ENCODE results near the gene MSH3.

The MSH3 gene

DNA sequence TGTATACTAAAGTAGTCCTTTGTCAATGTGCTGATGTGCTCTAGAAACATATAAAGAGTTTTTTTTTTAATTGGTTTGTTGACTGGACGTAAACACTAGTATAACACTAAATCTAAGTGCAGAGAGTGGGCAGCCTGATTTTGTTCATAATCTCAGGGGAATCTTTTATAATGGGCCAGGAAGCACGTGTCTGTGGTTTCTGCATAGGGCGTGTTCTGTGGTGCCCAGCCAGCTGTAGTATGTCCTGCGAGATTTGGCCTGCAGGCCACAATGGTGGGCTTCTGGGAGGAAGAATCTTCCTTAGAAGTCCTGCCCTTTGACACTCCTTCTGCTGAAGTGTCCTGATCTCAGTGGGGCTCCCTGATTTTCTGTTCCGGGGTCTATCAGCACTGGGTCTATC, 49.3 kb downstream of the MSH3 start:
- H3K4me1 ChIP-seq (ENCODE audit: control insufficient read depth, insufficient read depth, low read length, poor library complexity, severe bottlenecking), result no peaks in the 10 kb centered on the region
- H3K9me3 ChIP-seq (ENCODE audit: control insufficient read depth, low read length), result no peaks in the 10 kb centered on the region
- H3K4me3 ChIP-seq (ENCODE audit: insufficient read depth, low read depth, low read length, poor library complexity, severe bottlenecking), result no peak overlapping the region
- no peak for DNase-seq
- H3K27me3 ChIP-seq (replicated peaks; ENCODE audit: control insufficient read depth, insufficient read depth, low read length, poor library complexity, severe bottlenecking), result no peaks in the 10 kb centered on the region
- no peak overlapping the region for H3K27ac ChIP-seq (ENCODE audit: insufficient read depth, low read length, poor library complexity, severe bottlenecking)
- H3K36me3 ChIP-seq (ENCODE audit: control insufficient read depth, insufficient read depth, low read length), result peaks cover 3% of the 10 kb centered on the region

DNA sequence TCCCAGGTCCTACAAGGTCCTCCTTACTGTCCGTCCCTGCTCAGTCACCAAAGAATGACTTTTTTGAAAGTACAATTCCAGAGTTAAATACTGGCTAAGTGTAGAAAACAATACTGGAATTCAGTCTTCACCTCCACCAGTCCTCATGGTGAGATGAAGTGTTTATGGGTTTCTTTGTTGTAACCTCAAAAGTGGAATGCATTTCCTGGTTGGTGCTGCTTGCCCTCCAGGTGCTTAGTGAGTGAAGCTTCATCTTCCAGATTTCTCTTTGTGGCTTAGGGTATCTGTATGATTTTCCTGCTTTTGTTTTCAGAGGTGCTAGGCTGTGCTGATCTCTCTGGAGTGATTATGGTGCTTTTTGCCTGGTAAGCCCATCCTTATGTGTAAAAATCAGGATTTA, 49.8 kb downstream of the MSH3 start:
- DNase-seq, result no peak
- Histone ChIP-seq H3K27ac (ENCODE audit: insufficient read depth, low read length, poor library complexity, severe bottlenecking) (no peak overlapping the region), H3K27me3 (replicated peaks; ENCODE audit: control insufficient read depth, insufficient read depth, low read length, poor library complexity, severe bottlenecking) (no peaks in the 10 kb centered on the region), H3K4me3 (ENCODE audit: insufficient read depth, low read depth, low read length, poor library complexity, severe bottlenecking) (no peak overlapping the region), H3K9me3 (ENCODE audit: control insufficient read depth, low read length) (no peaks in the 10 kb centered on the region), H3K36me3 (ENCODE audit: control insufficient read depth, insufficient read depth, low read length) (peaks cover 3% of the 10 kb centered on the region), H3K4me1 (ENCODE audit: control insufficient read depth, insufficient read depth, low read length, poor library complexity, severe bottlenecking) (no peaks in the 10 kb centered on the region)

DNA sequence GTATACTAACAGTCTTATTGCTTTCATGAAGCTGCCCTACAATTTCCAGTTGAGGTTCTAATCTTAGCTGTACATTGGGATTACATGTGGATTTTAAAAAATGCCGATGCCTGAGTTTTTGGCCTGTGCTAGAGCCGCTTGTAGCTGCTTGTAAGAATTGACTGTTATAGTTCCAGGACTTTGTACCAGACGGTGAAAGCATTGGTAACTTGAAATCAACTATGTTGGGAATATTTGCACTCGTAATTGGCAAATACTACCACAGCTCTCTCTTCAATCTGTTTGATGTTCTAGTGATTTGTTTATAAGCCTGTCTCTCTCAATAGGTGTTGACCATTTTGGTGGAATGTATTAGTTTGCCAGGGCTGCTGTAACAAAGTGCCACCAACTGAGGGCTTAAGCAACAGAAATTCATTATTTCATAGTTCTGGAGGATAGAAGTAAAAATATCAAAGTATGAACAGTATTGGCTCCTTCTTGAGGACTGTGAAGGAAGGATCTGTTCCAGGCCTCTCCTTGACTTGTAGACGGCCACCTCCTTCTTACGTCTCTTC, 50.8 kb downstream of the MSH3 start:
- Histone ChIP-seq H3K9me3 (ENCODE audit: control insufficient read depth, low read length) (no peaks in the 10 kb centered on the region), H3K4me1 (ENCODE audit: control insufficient read depth, insufficient read depth, low read length, poor library complexity, severe bottlenecking) (no peaks in the 10 kb centered on the region), H3K4me3 (ENCODE audit: insufficient read depth, low read depth, low read length, poor library complexity, severe bottlenecking) (no peak overlapping the region), H3K27me3 (replicated peaks; ENCODE audit: control insufficient read depth, insufficient read depth, low read length, poor library complexity, severe bottlenecking) (no peaks in the 10 kb centered on the region), H3K36me3 (ENCODE audit: control insufficient read depth, insufficient read depth, low read length) (peaks cover 3% of the 10 kb centered on the region), H3K27ac (ENCODE audit: insufficient read depth, low read length, poor library complexity, severe bottlenecking) (no peak overlapping the region)
- DNase-seq, result no peak

DNA sequence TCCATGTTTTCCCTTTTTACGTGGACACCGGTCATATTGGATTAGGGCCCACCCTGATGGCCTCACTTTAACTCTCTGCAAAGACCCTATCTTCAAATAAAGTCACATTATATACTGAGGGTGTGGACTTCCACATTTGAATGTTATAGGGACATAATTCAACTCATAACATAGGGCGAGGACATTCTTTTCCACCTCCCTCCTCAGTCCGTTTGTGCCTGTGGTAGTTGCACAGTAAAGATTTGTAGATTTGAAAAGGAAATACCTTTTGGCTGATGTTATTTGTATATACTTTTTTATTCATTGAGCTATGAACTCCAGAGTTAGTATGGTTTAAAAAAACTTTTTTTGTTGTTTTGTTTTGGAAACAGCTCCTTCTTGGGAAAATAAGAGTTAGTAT, 51.3 kb downstream of the MSH3 start:
- no peaks in the 10 kb centered on the region for H3K9me3 ChIP-seq (ENCODE audit: control insufficient read depth, low read length)
- H3K27me3 ChIP-seq (replicated peaks; ENCODE audit: control insufficient read depth, insufficient read depth, low read length, poor library complexity, severe bottlenecking), result no peaks in the 10 kb centered on the region
- H3K4me1 ChIP-seq (ENCODE audit: control insufficient read depth, insufficient read depth, low read length, poor library complexity, severe bottlenecking), result no peaks in the 10 kb centered on the region
- no peak overlapping the region for H3K4me3 ChIP-seq (ENCODE audit: insufficient read depth, low read depth, low read length, poor library complexity, severe bottlenecking)
- no peak overlapping the region for H3K27ac ChIP-seq (ENCODE audit: insufficient read depth, low read length, poor library complexity, severe bottlenecking)
- DNase-seq, result no peak
- peaks cover 3% of the 10 kb centered on the region for H3K36me3 ChIP-seq (ENCODE audit: control insufficient read depth, insufficient read depth, low read length)

DNA sequence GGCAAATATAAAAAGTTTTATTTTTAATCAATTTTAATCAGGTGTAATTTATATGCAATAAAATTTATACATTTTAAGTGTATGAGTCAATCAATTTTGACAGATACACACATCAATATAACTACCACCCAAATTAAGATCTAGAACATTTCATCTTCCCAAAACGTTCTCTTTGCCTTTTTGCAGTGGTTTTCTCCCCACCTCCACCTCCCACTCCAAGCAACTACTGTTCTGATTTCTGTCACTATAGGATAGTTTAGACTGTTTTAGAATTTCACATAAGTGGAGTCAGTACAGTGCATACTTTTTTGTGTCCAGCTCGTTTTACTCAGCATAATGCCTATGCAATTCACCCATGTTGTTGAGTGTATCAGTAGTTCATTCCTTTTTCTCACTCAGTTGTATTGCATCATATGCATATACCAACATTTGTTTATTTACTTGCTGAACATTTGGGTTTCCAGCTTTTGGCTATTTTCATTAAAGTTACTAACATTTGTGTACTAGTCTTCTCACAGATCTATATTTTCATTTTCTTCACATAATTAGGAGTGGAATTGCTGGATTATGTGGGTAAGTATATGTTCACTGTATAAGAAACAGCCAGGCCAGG, 52.5 kb downstream of the MSH3 start:
- Histone ChIP-seq H3K27me3 (replicated peaks; ENCODE audit: control insufficient read depth, insufficient read depth, low read length, poor library complexity, severe bottlenecking) (no peaks in the 10 kb centered on the region), H3K4me3 (ENCODE audit: insufficient read depth, low read depth, low read length, poor library complexity, severe bottlenecking) (no peak overlapping the region), H3K36me3 (ENCODE audit: control insufficient read depth, insufficient read depth, low read length) (peaks cover 3% of the 10 kb centered on the region), H3K27ac (ENCODE audit: insufficient read depth, low read length, poor library complexity, severe bottlenecking) (no peak overlapping the region), H3K9me3 (ENCODE audit: control insufficient read depth, low read length) (no peaks in the 10 kb centered on the region), H3K4me1 (ENCODE audit: control insufficient read depth, insufficient read depth, low read length, poor library complexity, severe bottlenecking) (no peaks in the 10 kb centered on the region)
- no peak for DNase-seq

DNA sequence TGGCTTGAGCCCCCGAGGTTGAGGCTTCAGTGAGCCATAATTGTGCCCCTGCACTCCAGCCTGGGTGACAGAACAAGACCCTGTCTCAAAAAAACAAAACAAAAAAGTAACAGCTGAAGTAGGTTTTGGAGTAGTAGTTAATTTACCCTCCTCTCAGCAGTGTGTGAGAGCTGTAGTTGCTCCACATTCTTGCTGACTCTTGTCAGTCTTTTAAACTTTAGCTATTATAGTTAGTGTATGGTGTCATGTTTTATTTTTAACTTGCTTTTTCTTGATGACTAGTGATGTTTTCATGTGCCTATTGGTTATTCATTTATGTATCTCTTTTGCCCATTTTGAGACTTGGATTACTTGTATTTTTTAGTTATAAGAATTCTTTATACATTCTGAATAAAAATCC, 53.2 kb downstream of the MSH3 start:
- DNase-seq, result no peak
- Histone ChIP-seq H3K4me1 (ENCODE audit: control insufficient read depth, insufficient read depth, low read length, poor library complexity, severe bottlenecking) (no peaks in the 10 kb centered on the region), H3K27me3 (replicated peaks; ENCODE audit: control insufficient read depth, insufficient read depth, low read length, poor library complexity, severe bottlenecking) (no peaks in the 10 kb centered on the region), H3K27ac (ENCODE audit: insufficient read depth, low read length, poor library complexity, severe bottlenecking) (no peak overlapping the region), H3K36me3 (ENCODE audit: control insufficient read depth, insufficient read depth, low read length) (peaks cover 3% of the 10 kb centered on the region), H3K9me3 (ENCODE audit: control insufficient read depth, low read length) (no peaks in the 10 kb centered on the region), H3K4me3 (ENCODE audit: insufficient read depth, low read depth, low read length, poor library complexity, severe bottlenecking) (no peak overlapping the region)

DNA sequence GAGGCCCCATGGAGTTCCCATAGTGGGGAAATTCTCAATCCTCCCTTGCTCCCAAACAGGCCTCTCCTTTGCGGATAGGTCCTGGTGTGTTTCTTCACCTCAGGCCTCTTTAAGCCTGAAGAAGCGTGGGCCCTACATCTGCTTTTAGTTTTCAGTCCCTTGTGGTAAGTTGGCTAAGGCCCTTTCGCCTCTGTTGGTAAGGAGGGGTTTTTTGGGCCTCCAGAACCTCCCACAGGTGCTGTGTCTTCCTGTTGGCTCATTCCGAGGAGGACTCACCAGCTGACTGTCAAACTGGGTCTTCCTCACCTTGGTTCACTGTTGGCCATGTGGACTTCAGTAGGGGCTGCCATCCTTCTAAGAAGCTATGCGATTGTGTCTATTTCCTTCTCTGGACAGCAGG, 56.8 kb downstream of the MSH3 start:
- no peak overlapping the region for H3K27ac ChIP-seq (ENCODE audit: insufficient read depth, low read length, poor library complexity, severe bottlenecking)
- peaks cover 3% of the 10 kb centered on the region for H3K36me3 ChIP-seq (ENCODE audit: control insufficient read depth, insufficient read depth, low read length)
- no peaks in the 10 kb centered on the region for H3K9me3 ChIP-seq (ENCODE audit: control insufficient read depth, low read length)
- no peak overlapping the region for H3K4me3 ChIP-seq (ENCODE audit: insufficient read depth, low read depth, low read length, poor library complexity, severe bottlenecking)
- H3K4me1 ChIP-seq (ENCODE audit: control insufficient read depth, insufficient read depth, low read length, poor library complexity, severe bottlenecking), result no peaks in the 10 kb centered on the region
- H3K27me3 ChIP-seq (replicated peaks; ENCODE audit: control insufficient read depth, insufficient read depth, low read length, poor library complexity, severe bottlenecking), result no peaks in the 10 kb centered on the region
- DNase-seq, result no peak

DNA sequence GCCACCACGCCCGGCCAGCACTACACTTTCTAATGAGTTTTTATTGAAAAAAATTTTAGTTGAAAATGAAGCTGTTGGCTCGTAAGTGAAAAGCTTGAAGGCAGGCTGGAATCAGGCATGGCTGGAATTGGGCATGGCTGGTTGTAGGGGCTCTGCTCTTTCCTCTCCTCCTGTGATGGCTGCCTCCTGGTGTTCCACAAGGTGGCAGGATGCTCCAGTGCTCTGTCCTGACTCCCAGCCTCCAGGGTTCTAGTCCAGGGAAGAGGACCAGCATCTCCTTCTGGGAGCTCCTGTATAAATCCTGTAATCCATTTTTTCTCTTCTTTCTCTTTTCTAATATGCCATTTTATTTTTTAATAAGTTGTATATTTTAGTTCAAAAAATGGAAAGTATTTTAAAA, 57.5 kb downstream of the MSH3 start:
- H3K36me3 ChIP-seq (ENCODE audit: control insufficient read depth, insufficient read depth, low read length), result peaks cover 3% of the 10 kb centered on the region
- H3K9me3 ChIP-seq (ENCODE audit: control insufficient read depth, low read length), result no peaks in the 10 kb centered on the region
- no peak overlapping the region for H3K27ac ChIP-seq (ENCODE audit: insufficient read depth, low read length, poor library complexity, severe bottlenecking)
- H3K4me1 ChIP-seq (ENCODE audit: control insufficient read depth, insufficient read depth, low read length, poor library complexity, severe bottlenecking), result no peaks in the 10 kb centered on the region
- H3K4me3 ChIP-seq (ENCODE audit: insufficient read depth, low read depth, low read length, poor library complexity, severe bottlenecking), result no peak overlapping the region
- DNase-seq, result no peak
- H3K27me3 ChIP-seq (replicated peaks; ENCODE audit: control insufficient read depth, insufficient read depth, low read length, poor library complexity, severe bottlenecking), result no peaks in the 10 kb centered on the region

DNA sequence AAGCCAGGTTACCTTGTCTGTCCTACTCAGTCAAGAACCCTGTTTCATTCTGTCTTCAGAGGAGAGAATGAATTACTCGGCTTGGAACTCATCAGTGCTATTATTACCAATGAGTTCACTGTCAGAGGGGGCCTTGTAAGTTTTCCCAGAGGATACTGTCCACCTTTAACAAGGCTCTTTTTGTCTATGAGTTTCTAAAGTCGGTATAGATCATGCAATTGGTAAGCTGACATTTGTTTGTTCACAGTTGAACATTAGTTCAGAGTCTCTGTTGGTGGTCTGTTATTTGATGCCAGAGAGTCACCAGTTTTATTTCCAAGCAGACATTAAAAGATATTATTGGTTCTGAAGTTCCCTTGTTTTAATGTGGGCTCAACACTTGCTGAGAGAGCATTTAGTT, 58.5 kb downstream of the MSH3 start:
- no peaks in the 10 kb centered on the region for H3K9me3 ChIP-seq (ENCODE audit: control insufficient read depth, low read length)
- no peaks in the 10 kb centered on the region for H3K27me3 ChIP-seq (replicated peaks; ENCODE audit: control insufficient read depth, insufficient read depth, low read length, poor library complexity, severe bottlenecking)
- H3K4me3 ChIP-seq (ENCODE audit: insufficient read depth, low read depth, low read length, poor library complexity, severe bottlenecking), result no peak overlapping the region
- H3K36me3 ChIP-seq (ENCODE audit: control insufficient read depth, insufficient read depth, low read length), result no peaks in the 10 kb centered on the region
- H3K4me1 ChIP-seq (ENCODE audit: control insufficient read depth, insufficient read depth, low read length, poor library complexity, severe bottlenecking), result no peaks in the 10 kb centered on the region
- H3K27ac ChIP-seq (ENCODE audit: insufficient read depth, low read length, poor library complexity, severe bottlenecking), result no peak overlapping the region
- DNase-seq, result no peak

DNA sequence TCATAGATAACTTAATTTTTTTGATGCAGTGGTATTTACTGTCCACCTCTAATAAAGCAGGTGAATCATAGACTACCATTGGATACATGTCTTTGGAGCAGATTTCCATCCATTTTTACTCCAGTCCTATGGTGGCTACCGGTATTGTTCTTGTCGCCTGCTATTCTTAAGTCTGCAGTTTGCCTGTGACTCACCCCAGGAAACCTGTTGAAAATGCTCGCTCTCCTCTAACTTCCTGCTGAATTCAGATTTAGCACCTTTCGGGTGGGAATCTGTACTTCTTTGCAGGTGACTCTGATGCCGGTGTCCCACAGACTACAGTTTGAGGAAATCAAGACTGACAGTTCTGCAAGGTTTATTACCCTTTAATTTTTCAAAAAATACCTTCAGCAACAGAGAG, 59.2 kb downstream of the MSH3 start:
- Histone ChIP-seq H3K27ac (ENCODE audit: insufficient read depth, low read length, poor library complexity, severe bottlenecking) (no peak overlapping the region), H3K9me3 (ENCODE audit: control insufficient read depth, low read length) (no peaks in the 10 kb centered on the region), H3K4me1 (ENCODE audit: control insufficient read depth, insufficient read depth, low read length, poor library complexity, severe bottlenecking) (no peaks in the 10 kb centered on the region), H3K36me3 (ENCODE audit: control insufficient read depth, insufficient read depth, low read length) (no peaks in the 10 kb centered on the region), H3K4me3 (ENCODE audit: insufficient read depth, low read depth, low read length, poor library complexity, severe bottlenecking) (no peak overlapping the region), H3K27me3 (replicated peaks; ENCODE audit: control insufficient read depth, insufficient read depth, low read length, poor library complexity, severe bottlenecking) (no peaks in the 10 kb centered on the region)
- DNase-seq, result no peak
